HG02610 (cell line): Measurements from ENCODE around the gene MMP7.

ENCODE experiments used
- ATAC-seq: cut with Tn5 transposase; IDR thresholded peaks from one replicate; pipeline ENCODE4 v1.9.1; 2021; ENCODE audit warnings: mild to moderate bottlenecking, moderate library complexity; ENCODE audit not compliant: unreplicated experiment

The MMP7 gene

GRCh38 chr11:102530558-102530957, at the start of gene MMP7:
Gene MMP7 (minus strand): TSS chr11:102530747. CDS start chr11:102530700, 47 bp downstream.
- peak; percentile 38 for ATAC-seq

GRCh38 chr11:102577723-102578122, 47.2 kb upstream of the MMP7 start:
- ATAC-seq, result no peak

GRCh38 chr11:102577182-102577581, 46.6 kb upstream of the MMP7 start:
- peak; percentile 37 for ATAC-seq

GRCh38 chr11:102576350-102576749, 45.8 kb upstream of the MMP7 start:
- no peak for ATAC-seq

- ATAC-seq, result no peak
These were observed 44.5 kb upstream of the MMP7 start for GRCh38 chr11:102575012-102575411.

- ATAC-seq, result no peak
These were observed 43.3 kb upstream of the MMP7 start for GRCh38 chr11:102573851-102574250.

GRCh38 chr11:102572554-102573220, 42.1 kb upstream of the MMP7 start:
- peak; percentile 40 for ATAC-seq

- no peak for ATAC-seq
These were observed 38.3 kb upstream of the MMP7 start for GRCh38 chr11:102568851-102569250.

GRCh38 chr11:102566112-102566511, 35.6 kb upstream of the MMP7 start:
- ATAC-seq, result no peak

- peak; percentile 80 for ATAC-seq
These were observed 33.6 kb upstream of the MMP7 start for GRCh38 chr11:102564110-102564509.

- no peak for ATAC-seq
These were observed 31.1 kb upstream of the MMP7 start for GRCh38 chr11:102561636-102562035.

- ATAC-seq, result peak; percentile 65
These were observed 30.0 kb upstream of the MMP7 start for GRCh38 chr11:102560555-102561011.

- ATAC-seq, result no peak
These were observed 29.3 kb upstream of the MMP7 start for GRCh38 chr11:102559839-102560238.

GRCh38 chr11:102555091-102555490, 24.5 kb upstream of the MMP7 start:
- no peak for ATAC-seq

GRCh38 chr11:102553835-102554282, 23.3 kb upstream of the MMP7 start:
- ATAC-seq, result peak; percentile 84

- ATAC-seq, result no peak
These were observed 22.1 kb upstream of the MMP7 start for GRCh38 chr11:102552447-102553194.

- no peak for ATAC-seq
These were observed 21.5 kb upstream of the MMP7 start for GRCh38 chr11:102552020-102552419.

GRCh38 chr11:102551169-102551781, 20.7 kb upstream of the MMP7 start:
- ATAC-seq, result no peak

GRCh38 chr11:102546923-102547471, 16.4 kb upstream of the MMP7 start:
- peak; percentile 72 for ATAC-seq

- peak; percentile 64 for ATAC-seq
These were observed 15.9 kb upstream of the MMP7 start for GRCh38 chr11:102546427-102546826.

- no peak for ATAC-seq
These were observed 15.2 kb upstream of the MMP7 start for GRCh38 chr11:102545701-102546100.
